GM21529 (cell line): ENCODE measurements around the gene MBD4.
"Not testable (repeated sequence)": the region's sequence is repeated elsewhere in the genome, so short reads cannot be mapped to it uniquely, and the experiment has no call there.

ENCODE experiments used
- ATAC-seq: cut with Tn5 transposase; IDR thresholded peaks from one replicate; pipeline ENCODE4 v1.9.1; 2021; ENCODE audit not compliant: unreplicated experiment

MBD4 gene

GRCh38 chr3:129384594-129385323, 55.0 kb downstream of the MBD4 start:
- ATAC-seq, result no peak

GRCh38 chr3:129384103-129384502, 55.6 kb downstream of the MBD4 start:
- not testable (repeated sequence) for ATAC-seq

GRCh38 chr3:129383292-129383860, 56.4 kb downstream of the MBD4 start:
- peak; percentile 87 for ATAC-seq

GRCh38 chr3:129382366-129382765, 57.4 kb downstream of the MBD4 start:
- ATAC-seq, result no peak
